Gastroesophageal sphincter (tissue), 3 donors: ENCODE data around the gene FOXN3.

ENCODE experiments used
- POLR2AphosphoS5 ChIP-seq: sonication (generic); formaldehyde crosslinking; IDR thresholded peaks from one replicate; pipeline ENCODE4 v1.6.1; 2017; ENCODE audit warnings: antibody characterized with exemption
- TF ChIP-seq, protein P1 (sequence below), 4 experiments: fragments of 200-600 bp in 2 of 4; fragments of 450-650 bp in 2 of 4; sonication (generic) in 1 of 4; IDR thresholded peaks; one replicate each; pipeline ENCODE4 v1.5.1; 2017 to 2019; ENCODE audit warnings: antibody characterized with exemption in 4 of 4, mild to moderate bottlenecking in 2 of 4, moderate library complexity in 2 of 4

DNA sequence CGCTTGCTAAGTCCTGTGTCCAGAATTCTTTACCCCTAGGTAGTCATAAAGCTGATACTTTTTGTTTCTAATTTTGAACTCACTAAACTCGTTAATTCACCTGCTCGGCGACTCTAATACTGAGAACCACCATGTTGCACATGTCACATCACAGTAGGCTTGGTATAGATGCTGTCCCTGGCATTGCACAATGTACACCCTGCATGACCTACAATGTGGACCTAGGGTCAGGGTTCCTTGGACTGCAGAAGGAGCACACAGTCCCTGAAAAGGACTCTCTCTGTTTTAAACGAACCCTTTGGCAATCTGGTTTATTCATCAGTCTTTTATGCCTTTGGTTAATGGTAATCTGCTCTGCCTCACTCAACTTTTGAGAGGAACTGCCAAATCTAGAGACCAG lies 272.4 kb downstream of the FOXN3 start:
- TF ChIP-seq, protein P1, sequence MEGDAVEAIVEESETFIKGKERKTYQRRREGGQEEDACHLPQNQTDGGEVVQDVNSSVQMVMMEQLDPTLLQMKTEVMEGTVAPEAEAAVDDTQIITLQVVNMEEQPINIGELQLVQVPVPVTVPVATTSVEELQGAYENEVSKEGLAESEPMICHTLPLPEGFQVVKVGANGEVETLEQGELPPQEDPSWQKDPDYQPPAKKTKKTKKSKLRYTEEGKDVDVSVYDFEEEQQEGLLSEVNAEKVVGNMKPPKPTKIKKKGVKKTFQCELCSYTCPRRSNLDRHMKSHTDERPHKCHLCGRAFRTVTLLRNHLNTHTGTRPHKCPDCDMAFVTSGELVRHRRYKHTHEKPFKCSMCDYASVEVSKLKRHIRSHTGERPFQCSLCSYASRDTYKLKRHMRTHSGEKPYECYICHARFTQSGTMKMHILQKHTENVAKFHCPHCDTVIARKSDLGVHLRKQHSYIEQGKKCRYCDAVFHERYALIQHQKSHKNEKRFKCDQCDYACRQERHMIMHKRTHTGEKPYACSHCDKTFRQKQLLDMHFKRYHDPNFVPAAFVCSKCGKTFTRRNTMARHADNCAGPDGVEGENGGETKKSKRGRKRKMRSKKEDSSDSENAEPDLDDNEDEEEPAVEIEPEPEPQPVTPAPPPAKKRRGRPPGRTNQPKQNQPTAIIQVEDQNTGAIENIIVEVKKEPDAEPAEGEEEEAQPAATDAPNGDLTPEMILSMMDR (IDR thresholded peaks at IDR 0.05) = no peak
- no peak for TF ChIP-seq POLR2AphosphoS5
